Mesenteric fat pad (tissue), 1 donor: Measurements from ENCODE around the gene TMEM163. TPM values are rescaled to one million over a fixed set of nuclear protein-coding genes. Genes with fewer than 3 reads are reported as not detected.
"Not testable (repeated sequence)": the region's sequence is repeated elsewhere in the genome, so short reads cannot be mapped to it uniquely, and the experiment has no call there.

Experiments used
- DNase-seq: peaks from one replicate; pipeline ENCODE4 v3.0.0-alpha.2; 2020; ENCODE audit warnings: low spot score
- long read RNA-seq: library from polyadenylated mRNA; unstranded; transcript quantifications from one replicate; pipeline ENCODE4 v2.0.0, GENCODE V29; 2020
- total RNA-seq: library from RNA; stranded (reverse); fragmentation: NEBNext Ultra II Directional; extraction: Animal tissue kit (Norgen Biotek cat#: 25700); gene quantifications from one replicate; pipeline ENCODE4 v1.2.1, GENCODE V29; 2021
- donor health status: DM: yes; HTN: yes; CAD: no.

TMEM163 gene
- 1.9 TPM for total RNA-seq
- long read RNA-seq, full-length matches to known transcripts = 1 of 2 reads
- long read RNA-seq, partial matches to known transcripts = 0 of 2 reads
- long read RNA-seq, other reads (novel, unspliced or antisense) = 1 of 2 reads

DNA sequence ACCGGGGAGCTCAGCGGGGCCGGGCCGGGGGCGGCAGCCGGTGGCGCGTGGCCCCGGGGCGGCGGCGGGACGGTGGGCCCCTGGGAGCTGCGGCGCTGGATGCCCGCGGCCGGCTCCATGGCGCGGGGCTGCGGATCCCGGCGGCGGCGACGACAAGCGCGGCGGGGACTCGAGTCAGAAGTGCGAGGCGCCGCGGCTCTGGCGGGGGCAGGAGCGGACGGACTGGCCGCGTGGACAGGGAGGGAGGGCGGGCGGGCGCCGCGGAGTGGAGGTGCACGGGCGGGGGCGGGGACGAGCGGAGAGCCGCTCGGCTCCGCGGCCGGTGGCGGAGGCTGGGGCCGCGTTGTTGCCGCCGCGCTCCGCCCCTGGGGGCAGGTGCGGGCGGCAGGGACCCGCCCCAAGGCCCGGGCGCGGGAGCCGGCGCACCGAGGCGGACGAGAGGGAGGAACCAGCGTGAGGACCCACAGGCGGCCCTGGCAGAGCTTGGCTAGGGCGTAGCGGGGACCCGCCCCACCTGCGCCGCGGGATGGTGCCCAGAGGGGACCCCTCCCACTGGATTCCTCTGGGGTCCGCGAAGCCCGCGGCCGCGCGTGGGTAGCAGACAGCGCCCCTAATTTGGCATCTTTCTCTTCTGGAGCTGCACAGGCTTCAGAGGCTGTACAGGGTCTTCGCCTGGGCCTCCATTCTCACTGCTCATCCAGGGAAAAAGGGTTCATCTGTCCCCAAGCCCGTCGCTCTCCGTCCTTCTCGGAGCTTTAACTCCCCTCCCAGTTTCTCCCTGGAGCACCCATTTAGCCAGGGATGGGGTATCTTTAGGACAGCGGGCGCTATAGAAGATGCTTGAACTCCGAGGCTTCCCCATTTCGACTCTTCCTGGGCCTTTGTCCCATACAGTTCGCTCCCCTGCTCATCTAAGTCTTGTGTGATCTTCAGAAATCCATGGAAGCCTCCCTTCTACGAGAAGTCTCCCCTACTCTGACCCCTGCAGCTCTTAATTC is at the start of gene TMEM163:
Gene TMEM163, minus strand, starts transcription at position 184 of the 998 bp plus-strand sequence.
- no peak for DNase-seq

DNA sequence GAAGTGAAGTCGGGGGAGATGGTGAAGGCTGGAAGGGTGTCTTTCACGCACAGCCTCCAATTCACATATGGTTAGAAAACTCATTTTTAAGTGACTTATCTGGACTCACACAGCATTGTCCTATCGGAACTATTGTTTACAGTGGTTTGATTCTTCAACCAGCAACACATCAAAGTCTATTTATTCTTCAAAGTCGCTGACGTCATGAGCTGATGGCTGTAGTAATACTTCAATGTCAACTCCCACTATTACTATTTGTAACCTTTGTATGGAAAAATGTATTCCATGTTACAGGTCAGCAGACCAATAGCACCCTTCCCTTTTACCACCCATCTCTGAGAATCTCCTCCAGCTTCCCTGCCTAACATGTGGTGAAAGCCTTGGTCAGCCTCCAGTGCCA is 47.8 kb upstream of the TMEM163 start:
- no peak for DNase-seq

DNA sequence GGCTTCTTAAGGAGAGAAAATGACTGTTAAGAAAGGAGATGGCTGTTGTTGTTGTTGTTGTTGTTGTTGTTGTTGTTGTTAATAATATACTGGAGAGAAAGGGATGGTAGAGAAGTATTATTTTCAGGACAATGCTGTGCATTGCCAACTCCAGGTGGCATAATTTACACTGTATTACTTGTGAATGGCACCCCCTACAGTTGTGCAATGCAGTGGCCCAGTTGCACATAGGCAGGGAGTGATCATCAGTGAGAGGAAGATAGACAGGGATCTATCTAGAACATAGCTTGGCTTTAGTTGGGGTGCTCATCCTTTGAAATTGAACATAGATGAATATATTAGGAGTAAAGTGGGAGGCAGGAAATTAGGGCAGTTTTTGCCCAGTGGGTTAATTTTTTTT is 47.2 kb upstream of the TMEM163 start:
- no peak for DNase-seq

DNA sequence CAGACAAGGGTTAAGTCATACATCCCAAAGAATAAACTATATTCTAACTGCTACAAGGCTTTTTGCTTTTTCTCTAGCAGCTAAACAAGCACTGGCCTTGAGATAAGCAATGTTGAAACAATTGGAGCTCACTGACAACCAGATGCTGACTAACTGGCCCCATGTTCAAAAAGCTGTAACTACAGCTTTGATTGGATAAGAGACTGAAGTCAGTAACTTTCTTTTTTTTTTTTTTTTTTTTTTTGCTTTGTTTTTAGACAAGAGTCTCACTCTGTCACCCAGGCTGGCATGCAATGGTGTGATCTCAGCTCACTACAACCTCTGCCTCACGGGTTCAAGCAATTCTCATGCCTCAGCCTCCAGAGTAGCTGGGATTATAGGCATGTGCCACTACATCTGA is 45.4 kb upstream of the TMEM163 start:
- DNase-seq = no peak

DNA sequence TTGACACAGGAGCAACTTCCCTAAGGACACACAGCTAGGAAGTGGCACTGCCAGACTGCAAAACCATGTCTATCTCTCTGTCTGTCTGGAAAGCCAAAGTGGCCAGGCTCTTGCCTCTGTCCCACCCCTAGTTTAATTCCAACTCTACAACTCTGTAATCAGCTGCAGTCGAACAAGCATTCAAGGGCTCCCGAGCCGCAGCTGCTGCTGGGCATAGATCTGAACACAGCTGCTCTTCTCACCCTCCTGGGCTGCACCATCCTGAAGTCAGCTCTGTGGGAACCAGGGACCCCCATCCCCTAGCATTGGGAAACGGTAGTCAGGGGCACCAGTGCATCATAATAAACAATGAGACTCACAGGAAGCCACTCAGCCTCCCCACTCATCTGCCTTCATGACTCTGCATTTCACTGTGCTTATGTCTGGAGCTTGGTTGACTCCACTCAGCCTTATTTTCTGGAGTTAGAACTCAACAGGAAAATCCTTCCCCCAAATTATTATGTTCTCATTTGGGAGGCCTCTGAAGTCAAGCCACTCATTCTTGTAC is 44.4 kb upstream of the TMEM163 start:
- DNase-seq = no peak

DNA sequence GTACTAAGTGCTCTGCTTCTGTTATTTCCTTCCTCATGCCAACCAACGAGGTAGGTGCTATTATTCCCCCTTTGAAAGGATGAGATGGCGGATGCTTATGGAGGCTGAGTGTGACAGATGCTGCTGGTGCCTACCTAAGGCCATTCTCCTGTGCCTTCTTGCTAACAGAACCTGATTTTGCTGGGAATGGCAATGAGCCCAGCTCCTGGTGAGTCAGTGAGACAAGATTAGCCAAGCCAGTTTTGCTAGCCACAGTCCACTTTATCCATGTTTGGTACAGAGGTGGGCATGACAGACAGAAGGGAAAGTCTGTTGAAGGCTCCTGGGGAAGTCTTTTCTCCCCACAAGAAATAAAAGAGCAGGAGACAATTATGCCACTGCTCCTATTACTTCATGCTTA is 43.7 kb upstream of the TMEM163 start:
- DNase-seq = no peak

DNA sequence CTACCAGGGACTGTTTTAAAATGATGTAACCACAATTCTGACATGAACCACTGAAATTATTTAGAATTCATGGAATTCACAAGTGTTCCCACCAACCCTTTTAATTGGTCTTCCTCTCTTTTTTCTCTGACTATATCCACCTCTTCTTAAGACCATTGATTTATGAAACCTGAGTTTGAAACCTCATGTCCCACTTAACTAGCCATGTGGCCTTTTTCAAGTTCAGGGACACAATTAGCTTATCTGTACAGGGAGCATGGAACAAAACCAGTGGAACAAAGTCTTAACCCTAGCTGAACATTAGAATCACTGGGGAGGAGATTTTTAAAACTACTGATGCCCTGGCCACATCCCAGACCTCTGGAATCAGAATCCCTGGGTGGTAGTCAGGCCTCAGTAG is 41.6 kb upstream of the TMEM163 start:
- DNase-seq = no peak

DNA sequence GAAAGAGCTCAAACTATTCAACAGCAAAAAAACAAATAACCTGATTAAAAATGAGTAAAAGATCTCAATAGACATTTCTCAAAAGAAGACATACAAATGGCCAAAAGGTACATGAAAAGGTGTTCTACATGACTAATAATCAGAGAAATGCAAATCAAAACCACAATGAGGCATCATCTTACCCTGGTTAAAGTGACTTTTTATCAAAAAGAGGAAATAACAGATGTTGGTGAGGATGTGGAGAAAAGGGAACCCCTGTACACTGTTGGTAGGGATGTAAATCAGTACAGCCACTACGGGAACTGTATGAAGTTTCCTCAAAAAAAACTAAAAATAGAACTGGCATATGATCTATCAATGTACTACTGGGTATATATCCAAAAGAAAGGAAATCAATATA is 39.8 kb upstream of the TMEM163 start:
- DNase-seq = no peak

DNA sequence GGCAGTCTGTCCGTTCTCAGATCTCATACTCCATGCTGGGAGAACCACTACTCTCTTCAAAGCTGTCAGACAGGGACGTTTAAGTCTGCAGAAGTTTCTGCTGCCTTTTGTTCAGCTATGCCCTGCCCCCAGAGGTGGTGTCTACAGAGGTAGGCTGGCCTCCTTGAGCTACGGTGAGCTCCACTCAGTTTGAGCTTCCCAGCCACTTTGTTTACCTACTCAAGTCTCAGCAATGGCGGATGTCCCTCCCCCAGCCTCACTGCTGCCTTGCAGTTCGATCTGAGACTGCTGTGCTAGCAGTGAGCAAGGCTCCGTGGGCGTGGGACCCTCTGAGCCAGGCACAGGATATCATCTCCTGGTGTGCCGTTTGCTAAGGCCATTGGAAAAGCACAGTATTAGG is 33.2 kb upstream of the TMEM163 start:
- DNase-seq = not testable (repeated sequence)

DNA sequence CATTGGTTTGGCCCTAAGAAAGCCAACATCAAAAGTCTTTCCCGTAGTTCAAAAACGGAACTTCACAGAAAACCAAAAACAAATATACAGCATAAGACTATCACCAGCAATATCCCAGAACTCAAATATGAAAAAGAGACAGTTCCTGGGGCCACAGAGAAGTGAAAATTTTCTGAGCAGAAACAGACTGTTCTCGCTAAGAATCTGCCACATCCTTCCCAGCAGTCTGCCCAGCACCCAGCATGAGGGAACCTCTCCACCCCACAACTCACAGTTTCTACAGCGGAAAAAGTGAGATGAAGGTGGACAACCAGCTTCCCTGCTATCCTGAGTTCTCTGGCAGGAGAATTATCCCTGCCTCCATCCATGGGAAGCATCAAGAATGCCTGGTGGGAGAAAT is 26.7 kb upstream of the TMEM163 start:
- no peak for DNase-seq

DNA sequence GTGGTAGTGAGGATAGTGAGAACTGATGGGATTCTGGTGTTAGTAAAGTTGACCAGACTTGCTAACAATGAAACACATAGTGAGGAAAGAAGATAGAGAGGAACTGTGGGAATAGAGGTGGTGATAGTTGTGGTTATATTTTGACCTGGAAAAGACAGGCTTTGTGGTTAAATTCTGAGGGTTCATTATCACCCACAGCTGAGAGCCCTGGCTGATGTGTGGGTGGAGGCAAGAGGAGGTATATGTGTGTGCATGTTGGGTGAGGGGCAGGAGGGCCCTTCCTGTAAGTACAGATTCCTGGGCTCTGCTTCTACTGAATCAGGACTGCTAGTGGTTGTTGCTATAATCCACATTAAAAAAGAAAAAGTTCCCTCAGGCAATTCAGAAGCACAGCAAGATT is 26.2 kb upstream of the TMEM163 start:
- DNase-seq = no peak

DNA sequence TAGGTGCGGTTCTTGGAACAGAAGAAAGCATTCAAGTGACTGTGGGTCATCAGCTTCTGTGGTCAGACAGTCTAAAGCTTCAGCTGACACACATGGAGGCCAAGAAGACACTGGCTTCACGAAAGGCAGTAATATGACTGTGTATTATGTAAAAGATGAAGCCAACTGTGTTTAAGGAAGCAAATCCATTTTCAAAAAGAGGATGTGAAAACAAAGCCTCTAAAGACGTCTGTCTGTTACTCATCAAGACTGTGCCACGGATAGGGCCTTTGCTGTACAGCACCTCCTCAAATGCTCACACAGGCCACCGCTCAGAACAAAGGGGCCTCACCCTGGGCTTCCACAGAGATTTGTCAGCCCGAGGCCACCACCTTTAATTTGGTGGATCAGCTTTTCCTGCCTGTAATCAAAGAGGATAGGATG is 21.1 kb upstream of the TMEM163 start:
- no peak for DNase-seq

DNA sequence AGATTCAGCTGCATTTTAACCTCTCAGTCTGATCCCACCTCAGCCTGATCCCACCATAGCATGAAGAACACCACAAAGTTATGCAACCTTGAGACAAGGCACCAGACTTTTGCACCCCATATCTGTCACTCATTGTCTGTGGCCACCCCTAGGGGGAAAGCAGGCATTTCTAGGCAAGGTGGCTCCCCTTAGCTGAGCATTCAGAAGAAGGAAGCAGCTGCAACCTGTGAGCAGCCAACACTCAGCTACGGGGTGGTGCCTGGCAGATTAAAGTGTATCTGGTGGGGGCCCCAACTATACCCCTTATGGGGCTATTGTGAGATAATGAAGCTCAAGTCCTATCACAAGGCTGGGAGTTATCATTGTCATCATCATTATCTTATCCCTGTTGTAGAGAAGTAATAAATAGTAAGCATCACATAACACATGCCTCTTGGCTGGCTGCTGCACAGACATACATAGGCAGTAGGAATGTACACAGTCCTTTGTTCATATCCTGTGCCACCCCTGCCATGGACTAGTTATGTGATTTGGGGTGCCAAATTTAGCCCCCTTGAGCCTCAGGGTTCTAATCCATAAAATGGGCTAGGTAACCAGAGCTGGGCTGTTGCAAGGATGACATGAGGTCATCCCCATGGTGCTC is 20.6 kb upstream of the TMEM163 start:
- no peak for DNase-seq

DNA sequence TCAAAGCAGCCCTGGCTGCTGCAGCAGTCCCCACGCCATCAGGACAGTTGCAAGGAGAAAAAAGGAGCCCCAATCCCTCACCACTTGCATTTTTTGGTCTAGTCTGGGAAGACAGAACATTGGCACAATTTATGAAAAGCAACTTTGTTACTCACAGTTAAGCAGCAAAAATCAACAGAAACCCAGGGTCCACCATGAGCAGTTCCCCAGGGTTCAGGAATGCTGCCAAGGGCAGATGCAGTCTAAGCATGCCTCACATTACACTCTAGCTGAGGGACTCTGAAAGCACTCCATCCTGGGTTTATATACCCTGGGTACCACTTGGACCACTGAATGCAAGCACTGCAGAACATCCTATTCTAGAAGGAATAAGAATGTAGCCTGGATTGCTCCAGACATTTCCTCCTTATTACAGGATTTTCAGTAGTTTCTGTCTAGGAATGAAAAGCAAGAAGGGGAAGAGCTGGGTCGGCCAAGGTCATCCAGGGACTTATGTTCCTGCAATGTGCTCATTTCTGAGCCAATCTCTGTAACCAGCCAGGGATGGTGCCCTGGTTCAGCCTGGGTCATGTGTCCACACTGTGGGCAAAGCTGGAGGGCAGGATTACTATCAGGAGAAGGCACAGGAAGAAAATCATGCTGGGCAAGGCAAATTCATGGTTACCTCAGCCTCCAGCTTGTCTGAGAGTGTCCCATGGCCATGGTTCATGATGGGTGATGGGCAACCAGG is 19.5 kb upstream of the TMEM163 start:
- no peak for DNase-seq

DNA sequence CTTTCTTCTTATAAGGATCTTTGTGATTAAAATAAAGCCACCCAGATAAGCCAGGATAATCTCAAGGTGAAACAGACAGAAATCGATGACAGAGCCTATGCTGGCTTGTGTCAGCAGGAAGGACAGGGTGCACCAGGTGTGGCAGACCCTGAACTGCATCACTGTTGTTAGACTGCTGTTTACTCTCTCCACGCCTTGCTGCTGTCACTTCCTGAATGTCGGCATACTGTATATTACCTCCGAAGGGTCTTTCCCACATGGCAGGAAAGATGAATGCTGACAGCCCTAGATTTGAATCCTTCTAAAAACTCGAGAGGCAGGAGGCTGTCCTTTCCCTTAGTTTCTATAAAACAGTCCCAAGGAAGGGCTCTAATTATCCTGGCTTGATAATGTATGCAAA is 18.9 kb upstream of the TMEM163 start:
- DNase-seq = no peak

DNA sequence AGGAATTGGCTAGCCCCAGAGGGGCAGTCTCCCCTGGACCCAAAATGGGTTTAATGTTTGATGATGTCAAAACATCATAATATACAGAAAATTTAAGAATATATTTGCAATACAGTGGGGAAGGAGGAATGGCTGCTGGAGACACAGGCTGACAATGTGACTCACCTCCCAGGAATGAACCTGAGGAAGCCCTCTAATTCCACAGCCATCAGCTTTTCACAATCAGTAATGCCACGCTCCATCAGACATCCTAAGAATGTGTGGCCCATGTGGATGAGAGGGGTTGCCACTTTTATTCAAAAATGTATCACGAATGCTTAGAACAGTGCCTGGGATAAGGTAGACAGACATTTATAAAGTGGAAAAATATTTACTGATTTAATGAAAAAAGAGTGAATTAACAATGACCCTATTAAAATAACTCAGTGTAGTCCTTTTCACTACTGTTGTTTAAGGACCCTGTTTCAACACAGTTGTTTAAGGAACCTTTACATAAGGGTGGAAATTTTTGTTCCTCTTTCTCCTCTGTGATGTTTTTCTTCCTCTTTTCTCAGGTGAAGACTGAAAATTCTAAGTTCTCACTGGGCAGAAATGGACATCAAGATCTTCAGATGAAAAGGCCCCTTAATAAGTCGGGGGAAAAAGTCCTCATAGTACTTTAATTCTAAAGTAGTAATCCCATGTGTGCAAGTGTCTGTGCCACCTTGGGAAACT is 17.5 kb upstream of the TMEM163 start:
- no peak for DNase-seq

DNA sequence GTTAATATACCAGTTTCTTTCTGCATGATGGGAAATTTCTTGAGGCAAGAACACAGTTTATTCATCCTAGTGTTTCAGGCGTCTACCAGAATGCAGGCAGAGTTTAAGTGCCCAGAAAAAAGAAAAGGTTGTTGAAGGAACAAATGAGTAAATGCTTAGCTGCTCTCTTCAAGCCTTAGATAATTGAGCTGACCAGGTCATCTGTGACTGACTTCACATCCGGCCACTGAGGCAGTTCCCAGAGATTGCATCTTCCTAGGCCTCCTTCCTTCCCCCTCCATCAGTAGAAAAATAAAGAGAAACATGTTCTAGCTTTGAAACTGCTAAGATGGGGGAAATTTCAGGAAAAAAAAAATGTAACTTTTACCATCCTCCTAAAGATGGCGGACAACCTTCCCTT is 9.4 kb upstream of the TMEM163 start:
- no peak for DNase-seq

DNA sequence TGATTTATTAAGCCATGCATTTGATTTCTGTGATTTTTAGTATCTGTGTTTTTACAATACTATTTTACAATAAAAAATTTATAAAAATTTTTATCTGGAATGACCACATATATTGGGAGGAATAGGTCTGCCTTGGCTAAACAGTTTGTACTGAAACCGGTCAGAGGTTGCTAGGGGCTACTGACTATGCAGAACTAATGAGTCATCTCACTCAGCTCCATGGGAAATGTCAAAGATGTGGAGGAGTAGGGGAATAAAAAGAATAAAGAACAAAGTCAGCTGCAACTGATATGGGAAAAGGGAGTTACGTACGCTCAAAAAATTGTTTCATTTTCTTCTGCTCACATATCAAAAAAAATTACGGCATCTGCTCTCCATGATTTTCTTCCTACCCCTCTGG is 8.6 kb upstream of the TMEM163 start:
- DNase-seq = no peak

DNA sequence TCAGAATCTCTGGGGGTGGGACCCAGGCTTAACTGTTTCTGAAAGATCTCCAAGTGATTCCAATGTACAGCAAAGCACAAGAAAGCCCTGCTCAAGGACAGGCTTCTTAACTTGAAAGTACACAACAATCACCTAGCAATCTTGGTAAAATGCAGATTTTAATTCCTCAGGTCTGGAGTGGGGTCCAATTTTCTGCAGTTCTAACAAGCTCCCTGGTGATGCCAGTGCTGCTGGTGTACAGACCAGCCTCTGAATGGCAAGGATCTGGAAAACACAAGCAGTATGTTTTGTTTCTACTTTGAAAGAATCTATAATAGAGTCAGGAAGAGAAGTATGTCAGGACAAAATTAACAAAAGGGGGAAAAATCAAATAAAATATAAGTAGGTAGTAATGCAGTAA is 7.8 kb upstream of the TMEM163 start:
- no peak for DNase-seq

DNA sequence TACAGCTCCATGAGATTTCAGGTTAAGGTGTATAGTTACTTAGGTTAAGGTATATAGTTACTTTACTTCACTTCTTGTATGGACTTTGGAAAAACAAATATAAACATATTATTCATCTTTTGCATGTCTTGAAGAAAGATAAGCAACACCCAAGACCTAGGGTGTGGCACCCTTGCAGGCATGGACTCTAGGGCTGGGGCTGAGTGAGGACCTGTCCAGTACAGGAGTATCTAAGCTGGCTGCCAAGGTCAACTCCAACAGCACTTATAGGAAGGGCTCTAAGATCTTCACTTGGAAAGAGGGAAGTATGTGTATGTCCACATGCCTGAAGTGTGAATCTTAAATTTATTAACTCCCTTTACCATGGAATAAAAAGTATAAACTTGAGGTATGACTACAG is 7.1 kb upstream of the TMEM163 start:
- no peak for DNase-seq

DNA sequence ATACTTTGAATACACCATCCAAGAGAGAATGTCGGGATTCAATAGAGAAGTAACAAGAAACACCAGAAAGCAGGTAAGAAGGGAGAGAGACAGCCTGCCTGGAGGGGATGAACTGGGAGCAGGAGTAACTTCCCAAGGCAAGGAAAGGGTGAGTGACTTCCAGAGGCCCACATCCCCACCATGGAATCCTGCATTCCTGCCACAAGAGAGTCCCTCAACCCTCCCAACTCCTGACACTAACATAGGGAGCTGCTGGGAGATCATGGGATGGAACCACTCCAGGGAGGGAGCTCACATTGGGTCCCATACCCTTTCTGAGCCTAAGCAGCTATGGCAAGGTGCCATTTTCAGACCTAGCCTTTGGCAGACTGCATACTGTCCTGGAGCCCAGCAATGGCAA is 5.5 kb upstream of the TMEM163 start:
- DNase-seq = no peak
